HEK293 (cell line): ENCODE results near the gene ETHE1.

Experiments
- CTCF ChIA-PET: fragments of 350-600 bp; formaldehyde crosslinking; extraction: SDS; loops from one replicate; lab custom pipeline; 2021; ENCODE audit warnings: antibody characterized with exemption; lab: Yijun Ruan, JAX
- POLR2A ChIA-PET: fragments of 300-600 bp; formaldehyde crosslinking; extraction: SDS; loops from one replicate; lab custom pipeline; 2020; ENCODE audit warnings: antibody characterized with exemption, inconsistent platforms; lab: Yijun Ruan, JAX
- H3K27ac ChIP-seq: fragments of 200-500 bp; sonication (Bioruptor generic); 2 replicates; pipeline ENCODE4 v1.5.1; 2014; ENCODE audit warnings: low read depth, low read length, control low read depth, inconsistent platforms; ENCODE audit errors: extremely low read depth
- H3K36me3 ChIP-seq, 2 experiments: fragments of 200-500 bp in 1 of 2; sonication (Bioruptor generic) in 1 of 2; 1 replicate in 1 of 2; 2 replicates in 1 of 2; pipeline ENCODE4 v1.5.1; 2014 to 2017; ENCODE audit warnings: inconsistent platforms in 2 of 2, low read length in 2 of 2; ENCODE audit not compliant: control insufficient read depth in 2 of 2, insufficient read depth in 1 of 2
- H3K4me1 ChIP-seq: fragments of 200-500 bp; sonication (Bioruptor generic); 2 replicates; pipeline ENCODE4 v1.5.1; 2014; ENCODE audit warnings: mild to moderate bottlenecking, low read length, inconsistent platforms; ENCODE audit not compliant: control insufficient read depth, insufficient read depth
- H3K4me3 ChIP-seq: 2 replicates; pipeline ENCODE4 v1.5.1; 2011; ENCODE audit warnings: low read depth, mild to moderate bottlenecking, control low read depth, low read length, moderate library complexity
- H3K9me3 ChIP-seq: fragments of 200-500 bp; sonication (Bioruptor generic); 2 replicates; pipeline ENCODE4 v1.5.1; 2014; ENCODE audit warnings: low read depth, low read length, inconsistent platforms; ENCODE audit not compliant: control insufficient read depth, insufficient read depth
- HOXD13 ChIP-seq: sonication (generic); formaldehyde crosslinking; IDR thresholded peaks from 2 replicates; pipeline ENCODE4 v1.8.0; 2022; ENCODE audit warnings: missing genetic modification reagents, borderline replicate concordance
- SP2 ChIP-seq: fragments of 450-650 bp; formaldehyde crosslinking; IDR thresholded peaks from 2 replicates; pipeline ENCODE4 v1.5.1; 2016; ENCODE audit warnings: missing biosample characterization, missing genetic modification characterization
- ZBTB8A ChIP-seq: fragments of 450-650 bp; formaldehyde crosslinking; IDR thresholded peaks from 2 replicates; pipeline ENCODE4 v1.5.1; 2016; ENCODE audit warnings: missing biosample characterization, missing genetic modification characterization
- ZFP3 ChIP-seq: fragments of 450-650 bp; formaldehyde crosslinking; IDR thresholded peaks from 2 replicates; pipeline ENCODE4 v1.5.1; 2016; ENCODE audit warnings: low read depth, missing biosample characterization, missing genetic modification characterization
- ZNF140 ChIP-seq: fragments of 450-650 bp; formaldehyde crosslinking; IDR thresholded peaks from 2 replicates; pipeline ENCODE4 v1.5.1; 2016; ENCODE audit warnings: missing biosample characterization, missing genetic modification characterization
- ZNF157 ChIP-seq: fragments of 450-650 bp; formaldehyde crosslinking; IDR thresholded peaks from 2 replicates; pipeline ENCODE4 v1.5.1; 2016; ENCODE audit warnings: missing biosample characterization, missing genetic modification characterization
- ZNF184 ChIP-seq: fragments of 450-650 bp; IDR thresholded peaks from 2 replicates; pipeline ENCODE4 v1.5.1; 2018; ENCODE audit warnings: missing biosample characterization, mild to moderate bottlenecking, missing genetic modification characterization
- ZNF24 ChIP-seq: fragments of 450-650 bp; formaldehyde crosslinking; IDR thresholded peaks from 2 replicates; pipeline ENCODE4 v1.5.1; 2016; ENCODE audit warnings: missing biosample characterization, missing genetic modification characterization
- ZNF350 ChIP-seq: fragments of 450-650 bp; formaldehyde crosslinking; IDR thresholded peaks from 2 replicates; pipeline ENCODE4 v1.5.0; 2017; ENCODE audit warnings: missing biosample characterization, mild to moderate bottlenecking, missing genetic modification characterization
- ZNF394 ChIP-seq: fragments of 450-650 bp; formaldehyde crosslinking; IDR thresholded peaks from 2 replicates; pipeline ENCODE4 v1.5.1; 2016; ENCODE audit warnings: missing biosample characterization, missing genetic modification characterization, mild to moderate bottlenecking, moderate library complexity, borderline replicate concordance
- ZNF555 ChIP-seq: fragments of 450-650 bp; formaldehyde crosslinking; conservative IDR thresholded peaks from 2 replicates; pipeline ENCODE4 v1.5.1; 2017; ENCODE audit warnings: missing biosample characterization, mild to moderate bottlenecking, missing genetic modification characterization, inconsistent platforms
- ZNF558 ChIP-seq: fragments of 450-650 bp; formaldehyde crosslinking; IDR thresholded peaks from 2 replicates; pipeline ENCODE4 v1.5.1; 2016; ENCODE audit warnings: missing biosample characterization, missing genetic modification characterization
- ZSCAN5A ChIP-seq: fragments of 450-650 bp; formaldehyde crosslinking; IDR thresholded peaks from 2 replicates; pipeline ENCODE4 v1.5.1; 2016; ENCODE audit warnings: missing biosample characterization, missing genetic modification characterization
- TF ChIP-seq, protein P1 (sequence below): fragments of 450-650 bp; formaldehyde crosslinking; IDR thresholded peaks from 2 replicates; pipeline ENCODE4 v1.5.1; 2016; ENCODE audit warnings: missing biosample characterization, missing genetic modification characterization, borderline replicate concordance
- TF ChIP-seq, protein P2 (sequence below): fragments of 450-650 bp; formaldehyde crosslinking; IDR thresholded peaks from 2 replicates; pipeline ENCODE4; 2016; ENCODE audit warnings: missing biosample characterization, missing genetic modification characterization
- TF ChIP-seq, protein P3 (sequence below): fragments of 450-650 bp; formaldehyde crosslinking; IDR thresholded peaks from 2 replicates; pipeline ENCODE4 v1.5.1; 2017; ENCODE audit warnings: missing biosample characterization, missing genetic modification characterization
- TF ChIP-seq, protein P4 (sequence below): fragments of 450-650 bp; formaldehyde crosslinking; IDR thresholded peaks from 2 replicates; pipeline ENCODE4 v1.5.1; 2016; ENCODE audit warnings: missing biosample characterization, missing genetic modification characterization
- TF ChIP-seq, protein P5 (sequence below): fragments of 450-650 bp; formaldehyde crosslinking; optimal IDR thresholded peaks from 2 replicates; pipeline ENCODE3; 2016; ENCODE audit warnings: missing biosample characterization, mild to moderate bottlenecking, missing genetic modification characterization

ETHE1 gene

GRCh38 chr19:43532962-43533545 lies 6.1 kb upstream of the ETHE1 start, which contains the start of gene ZNF575 (continued):
- TF ChIP-seq, protein P1, sequence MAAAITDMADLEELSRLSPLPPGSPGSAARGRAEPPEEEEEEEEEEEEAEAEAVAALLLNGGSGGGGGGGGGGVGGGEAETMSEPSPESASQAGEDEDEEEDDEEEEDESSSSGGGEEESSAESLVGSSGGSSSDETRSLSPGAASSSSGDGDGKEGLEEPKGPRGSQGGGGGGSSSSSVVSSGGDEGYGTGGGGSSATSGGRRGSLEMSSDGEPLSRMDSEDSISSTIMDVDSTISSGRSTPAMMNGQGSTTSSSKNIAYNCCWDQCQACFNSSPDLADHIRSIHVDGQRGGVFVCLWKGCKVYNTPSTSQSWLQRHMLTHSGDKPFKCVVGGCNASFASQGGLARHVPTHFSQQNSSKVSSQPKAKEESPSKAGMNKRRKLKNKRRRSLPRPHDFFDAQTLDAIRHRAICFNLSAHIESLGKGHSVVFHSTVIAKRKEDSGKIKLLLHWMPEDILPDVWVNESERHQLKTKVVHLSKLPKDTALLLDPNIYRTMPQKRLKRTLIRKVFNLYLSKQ (tag by site-specific recombination): no peak
- no peak for TF ChIP-seq ZNF140 (tag by site-specific recombination)
- no peak for TF ChIP-seq ZNF350 (tag by site-specific recombination)
- TF ChIP-seq ZSCAN5A (tag by site-specific recombination): no peak
- no peak for TF ChIP-seq ZNF555 (tag by site-specific recombination)
- TF ChIP-seq ZNF157 (tag by site-specific recombination): no peak
- no peak for TF ChIP-seq ZNF184 (tag by site-specific recombination)
- TF ChIP-seq, protein P2, sequence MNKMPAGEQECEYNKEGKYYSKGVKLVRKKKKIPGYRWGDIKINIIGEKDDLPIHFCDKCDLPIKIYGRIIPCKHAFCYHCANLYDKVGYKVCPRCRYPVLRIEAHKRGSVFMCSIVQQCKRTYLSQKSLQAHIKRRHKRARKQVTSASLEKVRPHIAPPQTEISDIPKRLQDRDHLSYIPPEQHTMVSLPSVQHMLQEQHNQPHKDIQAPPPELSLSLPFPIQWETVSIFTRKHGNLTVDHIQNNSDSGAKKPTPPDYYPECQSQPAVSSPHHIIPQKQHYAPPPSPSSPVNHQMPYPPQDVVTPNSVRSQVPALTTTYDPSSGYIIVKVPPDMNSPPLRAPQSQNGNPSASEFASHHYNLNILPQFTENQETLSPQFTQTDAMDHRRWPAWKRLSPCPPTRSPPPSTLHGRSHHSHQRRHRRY (tag by site-specific recombination): no peak
- TF ChIP-seq, protein P3, sequence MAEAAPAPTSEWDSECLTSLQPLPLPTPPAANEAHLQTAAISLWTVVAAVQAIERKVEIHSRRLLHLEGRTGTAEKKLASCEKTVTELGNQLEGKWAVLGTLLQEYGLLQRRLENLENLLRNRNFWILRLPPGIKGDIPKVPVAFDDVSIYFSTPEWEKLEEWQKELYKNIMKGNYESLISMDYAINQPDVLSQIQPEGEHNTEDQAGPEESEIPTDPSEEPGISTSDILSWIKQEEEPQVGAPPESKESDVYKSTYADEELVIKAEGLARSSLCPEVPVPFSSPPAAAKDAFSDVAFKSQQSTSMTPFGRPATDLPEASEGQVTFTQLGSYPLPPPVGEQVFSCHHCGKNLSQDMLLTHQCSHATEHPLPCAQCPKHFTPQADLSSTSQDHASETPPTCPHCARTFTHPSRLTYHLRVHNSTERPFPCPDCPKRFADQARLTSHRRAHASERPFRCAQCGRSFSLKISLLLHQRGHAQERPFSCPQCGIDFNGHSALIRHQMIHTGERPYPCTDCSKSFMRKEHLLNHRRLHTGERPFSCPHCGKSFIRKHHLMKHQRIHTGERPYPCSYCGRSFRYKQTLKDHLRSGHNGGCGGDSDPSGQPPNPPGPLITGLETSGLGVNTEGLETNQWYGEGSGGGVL: peak; percentile 57
- TF ChIP-seq ZFP3: no peak
- no peak for TF ChIP-seq HOXD13 (CRISPR knock-in tag)
- TF ChIP-seq, protein P4, sequence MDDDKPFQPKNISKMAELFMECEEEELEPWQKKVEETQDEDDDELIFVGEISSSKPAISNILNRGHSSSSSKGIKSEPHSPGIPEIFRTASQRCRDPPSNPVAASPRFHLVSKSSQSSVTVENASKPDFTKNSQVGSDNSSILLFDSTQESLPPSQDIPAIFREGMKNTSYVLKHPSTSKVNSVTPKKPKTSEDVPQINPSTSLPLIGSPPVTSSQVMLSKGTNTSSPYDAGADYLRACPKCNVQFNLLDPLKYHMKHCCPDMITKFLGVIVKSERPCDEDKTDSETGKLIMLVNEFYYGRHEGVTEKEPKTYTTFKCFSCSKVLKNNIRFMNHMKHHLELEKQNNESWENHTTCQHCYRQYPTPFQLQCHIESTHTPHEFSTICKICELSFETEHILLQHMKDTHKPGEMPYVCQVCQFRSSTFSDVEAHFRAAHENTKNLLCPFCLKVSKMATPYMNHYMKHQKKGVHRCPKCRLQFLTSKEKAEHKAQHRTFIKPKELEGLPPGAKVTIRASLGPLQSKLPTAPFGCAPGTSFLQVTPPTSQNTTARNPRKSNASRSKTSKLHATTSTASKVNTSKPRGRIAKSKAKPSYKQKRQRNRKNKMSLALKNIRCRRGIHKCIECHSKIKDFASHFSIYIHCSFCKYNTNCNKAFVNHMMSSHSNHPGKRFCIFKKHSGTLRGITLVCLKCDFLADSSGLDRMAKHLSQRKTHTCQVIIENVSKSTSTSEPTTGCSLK: no peak
- no peak for TF ChIP-seq ZNF558 (tag by site-specific recombination)
- TF ChIP-seq SP2 (tag by site-specific recombination): peak; percentile 89
- 0 out of 2 replicates have a peak, but pooled peaks have one; percentile 10 for TF ChIP-seq ZNF394
- TF ChIP-seq, protein P5, sequence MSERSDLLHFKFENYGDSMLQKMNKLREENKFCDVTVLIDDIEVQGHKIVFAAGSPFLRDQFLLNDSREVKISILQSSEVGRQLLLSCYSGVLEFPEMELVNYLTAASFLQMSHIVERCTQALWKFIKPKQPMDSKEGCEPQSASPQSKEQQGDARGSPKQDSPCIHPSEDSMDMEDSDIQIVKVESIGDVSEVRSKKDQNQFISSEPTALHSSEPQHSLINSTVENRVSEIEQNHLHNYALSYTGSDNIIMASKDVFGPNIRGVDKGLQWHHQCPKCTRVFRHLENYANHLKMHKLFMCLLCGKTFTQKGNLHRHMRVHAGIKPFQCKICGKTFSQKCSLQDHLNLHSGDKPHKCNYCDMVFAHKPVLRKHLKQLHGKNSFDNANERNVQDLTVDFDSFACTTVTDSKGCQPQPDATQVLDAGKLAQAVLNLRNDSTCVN (tag by site-specific recombination): peak; percentile 92

- ChIA-PET CTCF (interaction anchor here (0.6 to 13.6 kb wide), 13 partner anchors 10 to 414 kb away, joined by 3 to 138 read pairs (median 4); no protein-coding TSS in a partner anchor), POLR2A (interaction anchor here (0.8 to 2.2 kb wide), 14 partner anchors 8 to 227 kb away, joined by 3 to 25 read pairs (median 6); partner anchors contain the start of genes IRGQ, PHLDB3 and ZNF576)
- Histone ChIP-seq H3K4me1 (peaks cover 30% of the 10 kb centered on the region), H3K4me3 (no peak overlapping the region), H3K9me3 (no peaks in the 10 kb centered on the region), H3K27ac (peak overlapping the region; percentile 73), H3K36me3 (peaks cover 17 to 18% of the 10 kb centered on the region in 2 experiments)
- TF ChIP-seq ZBTB8A (tag by site-specific recombination) (peak; percentile 76), ZNF24 (tag by site-specific recombination) (no peak)
These were observed 5.6 kb upstream of the ETHE1 start for GRCh38 chr19:43532571-43532961.
